CD14-positive monocyte (primary cell): ENCODE results near the gene AOAH. TPM values are rescaled to one million over a fixed set of nuclear protein-coding genes. Genes with fewer than 3 reads are reported as not detected.

Experiments used
- DNase-seq, 3 donors: peaks; one replicate each; pipeline ENCODE4 v3.0.0-alpha.2; 2011 to 2022
- H2AFZ ChIP-seq: 2 replicates; pipeline ENCODE4 v1.6.0; 2012; ENCODE audit warnings: mild to moderate bottlenecking, low read depth, low read length, inconsistent platforms; ENCODE audit not compliant: insufficient read depth, poor library complexity, severe bottlenecking
- H3K27ac ChIP-seq, 2 donors: 1 replicate in 1 of 2; 2 replicates in 1 of 2; pipeline ENCODE4 v1.5.1; 2012 to 2013; ENCODE audit warnings: low read length in 2 of 2, control low read depth in 1 of 2, inconsistent platforms in 1 of 2, low read depth in 1 of 2, mild to moderate bottlenecking in 1 of 2
- H3K27me3 ChIP-seq, 2 donors: one replicate each; pipeline versions ENCODE4 v1.6.0 to v1.6.1; 2011 to 2013; ENCODE audit warnings: low read length in 2 of 2; ENCODE audit not compliant: control insufficient read depth in 2 of 2, insufficient read depth in 2 of 2
- H3K36me3 ChIP-seq, 2 donors: replicated peaks in 1 of 2; 1 replicate in 1 of 2; 2 replicates in 1 of 2; pipeline versions ENCODE4 v1.5.1 to v1.6.1; 2012 to 2013; ENCODE audit warnings: low read length in 2 of 2, control low read depth in 1 of 2, inconsistent platforms in 1 of 2, mild to moderate bottlenecking in 1 of 2; ENCODE audit not compliant: insufficient read depth in 2 of 2, control insufficient read depth in 1 of 2
- H3K4me1 ChIP-seq, 2 donors: 1 replicate in 1 of 2; 2 replicates in 1 of 2; pipeline versions ENCODE4 v1.5.1 to v1.6.1; 2012 to 2013; ENCODE audit warnings: low read length in 2 of 2, control low read depth in 1 of 2, inconsistent platforms in 1 of 2, mild to moderate bottlenecking in 1 of 2, moderate library complexity in 1 of 2; ENCODE audit not compliant: insufficient read depth in 2 of 2, control insufficient read depth in 1 of 2
- H3K4me2 ChIP-seq: replicated peaks from 2 replicates; pipeline ENCODE3; 2012; ENCODE audit warnings: low read length, moderate library complexity, mild to moderate bottlenecking; ENCODE audit not compliant: poor library complexity, severe bottlenecking; ENCODE audit errors: extremely low read depth
- H3K4me3 ChIP-seq, 3 experiments: fragments of 200-600 bp in 1 of 3; sonication (generic) in 1 of 3; replicated peaks in 1 of 3; 1 replicate in 2 of 3; 2 replicates in 1 of 3; pipeline ENCODE4 v1.5.1; 2011 to 2013; ENCODE audit warnings: low read length in 3 of 3, mild to moderate bottlenecking in 3 of 3, control low read depth in 2 of 3, low read depth in 2 of 3, inconsistent platforms in 1 of 3, moderate library complexity in 1 of 3
- H3K79me2 ChIP-seq: 2 replicates; pipeline ENCODE4 v1.6.0; 2012; ENCODE audit warnings: mild to moderate bottlenecking, control low read depth, inconsistent platforms, low read length, moderate library complexity; ENCODE audit not compliant: insufficient read depth
- H3K9ac ChIP-seq: 2 replicates; pipeline ENCODE4 v1.6.0; 2017; ENCODE audit warnings: low read length, mild to moderate bottlenecking; ENCODE audit not compliant: insufficient read depth, poor library complexity, severe bottlenecking
- H3K9me3 ChIP-seq, 2 donors: replicated peaks in 1 of 2; 1 replicate in 1 of 2; 2 replicates in 1 of 2; pipeline versions ENCODE4 v1.5.1 to v1.6.1; 2012 to 2013; ENCODE audit warnings: low read length in 2 of 2, control low read depth in 1 of 2; ENCODE audit not compliant: control insufficient read depth in 1 of 2, insufficient read depth in 1 of 2
- H4K20me1 ChIP-seq: 2 replicates; pipeline ENCODE4 v1.6.0; 2012; ENCODE audit warnings: mild to moderate bottlenecking, low read length, control low read depth, moderate library complexity; ENCODE audit not compliant: insufficient read depth
- H3K27ac Mint-ChIP-seq, 7 donors: one replicate each; pipeline ENCODE4 v1.8.0; 2020; ENCODE audit warnings: mild to moderate bottlenecking in 7 of 7, mixed read lengths in 7 of 7, moderate library complexity in 6 of 7, inconsistent platforms in 2 of 7
- H3K27me3 Mint-ChIP-seq, 3 donors: one replicate each; pipeline ENCODE4 v1.8.0; 2021 to 2022; ENCODE audit warnings: low read depth in 3 of 3, mild to moderate bottlenecking in 3 of 3, mixed read lengths in 3 of 3, moderate library complexity in 3 of 3, inconsistent platforms in 1 of 3
- H3K36me3 Mint-ChIP-seq, 2 donors: one replicate each; pipeline ENCODE4 v1.8.0; 2020; ENCODE audit warnings: mixed read lengths in 2 of 2, inconsistent platforms in 1 of 2, mild to moderate bottlenecking in 1 of 2
- H3K4me1 Mint-ChIP-seq: one replicate; pipeline ENCODE4 v1.8.0; 2020; ENCODE audit warnings: mild to moderate bottlenecking, mixed read lengths
- H3K4me3 Mint-ChIP-seq, 2 donors: one replicate each; pipeline ENCODE4 v1.8.0; 2020; ENCODE audit warnings: mild to moderate bottlenecking in 2 of 2, mixed read lengths in 2 of 2, moderate library complexity in 1 of 2
- H3K9me3 Mint-ChIP-seq, 7 donors: one replicate each; pipeline ENCODE4 v1.8.0; 2020 to 2022; ENCODE audit warnings: mixed read lengths in 7 of 7, mild to moderate bottlenecking in 6 of 7, moderate library complexity in 6 of 7, inconsistent platforms in 2 of 7
- WGBS: methylation state at CpG from one replicate; pipeline ENCODE4 v1.1.5; 2013; ENCODE audit warnings: missing lambda C conversion rate; ENCODE audit not compliant: insufficient coverage; 5-methylcytosine and 5-hydroxymethylcytosine counted together
- intact Hi-C, 2 donors: fragments of 100-400 bp; cut with micrococcal nuclease; formaldehyde crosslinking; loops; one replicate each; pipeline versions ENCODE4 v1.15.0 to v1.15.1; 2023
- polyA plus RNA-seq, 3 donors: library from polyadenylated mRNA; depleted of rRNA in 1 of 3; unstranded in 2 of 3; stranded (reverse) in 1 of 3; fragments of 300-500 nt in 2 of 3; fragments of >200 nt in 1 of 3; fragmentation: Illumina TruSeq in 2 of 3; gene quantifications; 1 replicate in 2 of 3; 2 replicates in 1 of 3; pipeline ENCODE4 v1.2.3, GENCODE V29; 2012 to 2021
- TF ChIP-seq, protein P1 (sequence below): fragments of 200-600 bp; IDR thresholded peaks from one replicate; pipeline ENCODE4 v1.8.0; 2022; ENCODE audit warnings: antibody characterized with exemption, mild to moderate bottlenecking

AOAH gene
- polyA plus RNA-seq, 3 donors: 305 to 467 (median 349) TPM

DNA sequence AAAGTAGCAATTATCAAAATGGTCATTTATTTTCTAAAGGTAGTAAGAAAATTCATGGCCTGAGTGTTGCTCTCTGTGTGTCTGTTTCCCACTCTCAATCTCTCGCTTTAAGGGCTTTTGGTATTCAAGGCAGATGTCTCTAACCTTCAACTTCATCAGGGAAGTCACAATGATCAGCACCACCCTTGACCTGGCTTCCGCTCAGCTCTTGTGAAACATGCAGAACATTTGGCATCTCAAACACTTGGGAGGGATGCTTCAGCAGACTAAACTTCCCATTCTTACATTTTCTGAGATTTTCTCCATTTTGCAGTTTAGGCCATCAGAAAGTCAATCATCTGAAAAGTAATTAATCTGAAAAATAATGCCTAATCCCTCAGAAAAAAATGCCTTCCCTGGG is 129.8 kb downstream of the AOAH start:
- Mint-ChIP-seq H3K27me3 (peaks cover 0 to 2% (median 0%) of the 10 kb centered on the region in 3 donors), H3K9me3 (peaks cover 0 to 2% (median 0%) of the 10 kb centered on the region in 7 donors), H3K27ac (peak overlapping the region in 2 of 7 donors; percentile 43 to 60), H3K4me1 (peaks cover 27% of the 10 kb centered on the region), H3K36me3 (peaks cover 89 to 93% of the 10 kb centered on the region in 2 donors), H3K4me3 (no peak overlapping the region)
- no peaks in the 10 kb centered on the region for H3K27me3 ChIP-seq
- H3K9me3 ChIP-seq: no peaks in the 10 kb centered on the region
- no peak overlapping the region for H3K4me2 ChIP-seq
- peak overlapping the region in 1 of 2 donors; percentile 23 for H3K27ac ChIP-seq
- TF ChIP-seq, protein P1, sequence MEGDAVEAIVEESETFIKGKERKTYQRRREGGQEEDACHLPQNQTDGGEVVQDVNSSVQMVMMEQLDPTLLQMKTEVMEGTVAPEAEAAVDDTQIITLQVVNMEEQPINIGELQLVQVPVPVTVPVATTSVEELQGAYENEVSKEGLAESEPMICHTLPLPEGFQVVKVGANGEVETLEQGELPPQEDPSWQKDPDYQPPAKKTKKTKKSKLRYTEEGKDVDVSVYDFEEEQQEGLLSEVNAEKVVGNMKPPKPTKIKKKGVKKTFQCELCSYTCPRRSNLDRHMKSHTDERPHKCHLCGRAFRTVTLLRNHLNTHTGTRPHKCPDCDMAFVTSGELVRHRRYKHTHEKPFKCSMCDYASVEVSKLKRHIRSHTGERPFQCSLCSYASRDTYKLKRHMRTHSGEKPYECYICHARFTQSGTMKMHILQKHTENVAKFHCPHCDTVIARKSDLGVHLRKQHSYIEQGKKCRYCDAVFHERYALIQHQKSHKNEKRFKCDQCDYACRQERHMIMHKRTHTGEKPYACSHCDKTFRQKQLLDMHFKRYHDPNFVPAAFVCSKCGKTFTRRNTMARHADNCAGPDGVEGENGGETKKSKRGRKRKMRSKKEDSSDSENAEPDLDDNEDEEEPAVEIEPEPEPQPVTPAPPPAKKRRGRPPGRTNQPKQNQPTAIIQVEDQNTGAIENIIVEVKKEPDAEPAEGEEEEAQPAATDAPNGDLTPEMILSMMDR: no peak
- no peaks in the 10 kb centered on the region for H3K79me2 ChIP-seq
- peaks cover 99 to 100% of the 10 kb centered on the region in 2 donors for H3K36me3 ChIP-seq
- peaks cover 98% of the 10 kb centered on the region for H4K20me1 ChIP-seq
- intact Hi-C loops: no loop called here
- WGBS: 89% methylated on average over 2 of the region's 2 CpGs
- H3K9ac ChIP-seq: no peak overlapping the region
- H3K4me3 ChIP-seq: no peak overlapping the region
- no peak overlapping the region for H2AFZ ChIP-seq
- H3K4me1 ChIP-seq: peaks cover 0 to 4% of the 10 kb centered on the region in 2 donors
- no peak for DNase-seq

DNA sequence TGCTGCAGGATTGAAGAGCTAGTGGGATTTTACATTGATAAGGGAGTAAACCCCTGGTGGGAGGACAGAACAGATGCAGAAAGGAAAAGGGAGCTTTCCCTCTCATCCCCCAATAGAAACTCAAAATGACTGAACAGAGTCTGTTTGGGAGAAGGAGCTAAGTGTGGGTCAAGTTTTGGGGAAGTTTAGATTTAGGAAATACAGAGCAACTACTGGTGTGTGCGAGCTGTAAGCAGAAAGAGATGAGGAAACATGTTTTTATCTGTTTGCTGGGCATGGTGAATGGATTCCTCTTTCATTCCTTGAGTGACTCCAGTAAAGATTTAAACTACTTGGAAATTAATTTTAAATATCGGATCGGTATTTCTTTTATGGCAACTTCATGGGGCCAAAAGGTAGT is 132.7 kb downstream of the AOAH start:
- peak overlapping the region in 1 of 2 donors; percentile 31 for H3K4me3 Mint-ChIP-seq

More for the DNA sequence above, 132.7 kb downstream of the AOAH start:
- peaks cover 0 to 4% of the 10 kb centered on the region in 2 donors for H3K4me1 ChIP-seq
- H3K27ac Mint-ChIP-seq: peak overlapping the region; percentile 5 to 73 (median 27)
- H3K79me2 ChIP-seq: no peaks in the 10 kb centered on the region
- H3K4me3 ChIP-seq: no peak overlapping the region
- H2AFZ ChIP-seq: no peak overlapping the region
- peaks cover 83 to 90% of the 10 kb centered on the region in 2 donors for H3K36me3 Mint-ChIP-seq
- intact Hi-C loops: no loop called here
- H3K9me3 ChIP-seq: no peaks in the 10 kb centered on the region
- peaks cover 98% of the 10 kb centered on the region for H4K20me1 ChIP-seq
- peak in 1 of 3 donors; percentile 26 for DNase-seq
- no peak overlapping the region for H3K9ac ChIP-seq
- WGBS: 17% methylated on average over 1 of the region's 3 CpGs
- H3K27me3 ChIP-seq: no peaks in the 10 kb centered on the region
- H3K27me3 Mint-ChIP-seq: peaks cover 0 to 2% (median 0%) of the 10 kb centered on the region in 3 donors
- H3K4me1 Mint-ChIP-seq: peaks cover 27% of the 10 kb centered on the region
- H3K9me3 Mint-ChIP-seq: peaks cover 0 to 2% (median 0%) of the 10 kb centered on the region in 7 donors
- TF ChIP-seq, protein P1: no peak
- H3K36me3 ChIP-seq: peaks cover 95 to 100% of the 10 kb centered on the region in 2 donors
- H3K4me2 ChIP-seq: no peak overlapping the region
- H3K27ac ChIP-seq: peak overlapping the region in 1 of 2 donors; percentile 55
